Colonic mucosa (tissue), 4 donors: Measurements from ENCODE around the gene ICAM1. TPM values are rescaled to one million over a fixed set of nuclear protein-coding genes. Genes with fewer than 3 reads are reported as not detected.
A peak's percentile ranks its signal among the peaks of the same experiment; 100 is the strongest.

Experiments
- DNase-seq: peaks from one replicate; pipeline ENCODE4 v3.0.0-alpha.2; 2020
- H3K27ac ChIP-seq: fragments of 200-600 bp; one replicate; pipeline ENCODE4 v1.8.0; 2021
- H3K27me3 ChIP-seq: fragments of 200-600 bp; one replicate; pipeline ENCODE4 v1.8.0; 2021
- H3K36me3 ChIP-seq: fragments of 200-600 bp; one replicate; pipeline ENCODE4 v1.8.0; 2021
- H3K4me1 ChIP-seq: fragments of 200-600 bp; one replicate; pipeline ENCODE4 v1.8.0; 2021; ENCODE audit warnings: mild to moderate bottlenecking
- H3K4me3 ChIP-seq: fragments of 200-600 bp; one replicate; pipeline ENCODE4 v1.8.0; 2021
- H3K9ac ChIP-seq, 2 donors: one replicate each; pipeline ENCODE4 v1.7.0; 2013; ENCODE audit warnings: control low read depth in 2 of 2, low read depth in 2 of 2, low read length in 2 of 2
- H3K9me3 ChIP-seq: fragments of 200-600 bp; one replicate; pipeline ENCODE4 v1.8.0; 2021
- intact Hi-C: fragments of 100-400 bp; cut with DNase I; formaldehyde crosslinking; loops from one replicate; pipeline ENCODE4 v1.14.1; 2022
- total RNA-seq, 2 donors: library from RNA; stranded (reverse); fragmentation: NEBNext Ultra II Directional in 1 of 2; extraction: Animal tissue kit (Norgen Biotek cat#: 25700) in 1 of 2; gene quantifications; one replicate each; pipeline ENCODE4 v1.2.1, GENCODE V29; 2021
- TF ChIP-seq, protein P1 (sequence below): fragments of 200-600 bp; IDR thresholded peaks from one replicate; pipeline ENCODE4 v1.8.0; 2022; ENCODE audit warnings: antibody characterized with exemption, mild to moderate bottlenecking
- donor health status: healthy.
- donor health status: DM: no; HTN: no; CAD: no.
- donor health status: DM: no; HTN: no; CAD: no.

Gene ICAM1
- total RNA-seq, 2 donors from 2014 or later: 3.5 to 13.1 TPM

DNA sequence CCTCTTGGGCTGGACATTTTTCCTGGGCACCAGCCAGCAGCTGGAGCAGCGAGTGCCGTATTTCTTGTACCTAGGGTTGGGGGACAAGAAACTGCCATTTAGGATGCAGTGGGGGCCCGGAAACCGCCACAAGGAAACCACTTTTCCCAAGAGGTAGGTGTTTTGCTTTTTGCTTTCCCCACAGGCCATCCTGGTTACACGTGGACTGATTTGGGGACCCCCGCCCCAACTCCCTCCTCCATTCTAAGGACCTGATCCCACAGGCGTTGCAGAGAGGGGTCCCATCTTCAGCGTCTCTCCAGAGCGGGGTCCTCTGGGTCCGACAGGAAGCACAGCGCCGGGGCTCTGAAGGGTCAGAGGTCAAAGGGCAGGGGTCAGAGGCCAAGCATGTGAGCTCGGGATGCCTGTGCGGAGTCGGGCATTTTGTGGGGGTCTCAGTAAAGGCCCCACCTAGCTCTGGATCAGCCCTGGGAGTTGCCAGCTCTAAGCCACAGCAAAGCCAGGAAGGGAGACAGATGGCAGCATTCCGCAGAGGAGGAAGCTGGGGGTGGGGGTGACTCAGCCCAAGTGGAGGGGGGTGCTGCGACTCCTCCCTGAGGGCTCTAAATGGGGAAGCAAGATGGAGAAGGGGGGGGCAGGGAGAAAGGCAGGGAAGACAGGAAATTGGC lies 34.4 kb downstream of the ICAM1 start:
- intact Hi-C loops: no loop called here
- Histone ChIP-seq H3K4me1 (no peaks in the 10 kb centered on the region), H3K9me3 (no peaks in the 10 kb centered on the region), H3K36me3 (no peaks in the 10 kb centered on the region), H3K27me3 (no peaks in the 10 kb centered on the region), H3K27ac (no peak overlapping the region), H3K9ac (no peak overlapping the region), H3K4me3 (no peak overlapping the region)
- TF ChIP-seq, protein P1, sequence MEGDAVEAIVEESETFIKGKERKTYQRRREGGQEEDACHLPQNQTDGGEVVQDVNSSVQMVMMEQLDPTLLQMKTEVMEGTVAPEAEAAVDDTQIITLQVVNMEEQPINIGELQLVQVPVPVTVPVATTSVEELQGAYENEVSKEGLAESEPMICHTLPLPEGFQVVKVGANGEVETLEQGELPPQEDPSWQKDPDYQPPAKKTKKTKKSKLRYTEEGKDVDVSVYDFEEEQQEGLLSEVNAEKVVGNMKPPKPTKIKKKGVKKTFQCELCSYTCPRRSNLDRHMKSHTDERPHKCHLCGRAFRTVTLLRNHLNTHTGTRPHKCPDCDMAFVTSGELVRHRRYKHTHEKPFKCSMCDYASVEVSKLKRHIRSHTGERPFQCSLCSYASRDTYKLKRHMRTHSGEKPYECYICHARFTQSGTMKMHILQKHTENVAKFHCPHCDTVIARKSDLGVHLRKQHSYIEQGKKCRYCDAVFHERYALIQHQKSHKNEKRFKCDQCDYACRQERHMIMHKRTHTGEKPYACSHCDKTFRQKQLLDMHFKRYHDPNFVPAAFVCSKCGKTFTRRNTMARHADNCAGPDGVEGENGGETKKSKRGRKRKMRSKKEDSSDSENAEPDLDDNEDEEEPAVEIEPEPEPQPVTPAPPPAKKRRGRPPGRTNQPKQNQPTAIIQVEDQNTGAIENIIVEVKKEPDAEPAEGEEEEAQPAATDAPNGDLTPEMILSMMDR: no peak
- DNase-seq: no peak

DNA sequence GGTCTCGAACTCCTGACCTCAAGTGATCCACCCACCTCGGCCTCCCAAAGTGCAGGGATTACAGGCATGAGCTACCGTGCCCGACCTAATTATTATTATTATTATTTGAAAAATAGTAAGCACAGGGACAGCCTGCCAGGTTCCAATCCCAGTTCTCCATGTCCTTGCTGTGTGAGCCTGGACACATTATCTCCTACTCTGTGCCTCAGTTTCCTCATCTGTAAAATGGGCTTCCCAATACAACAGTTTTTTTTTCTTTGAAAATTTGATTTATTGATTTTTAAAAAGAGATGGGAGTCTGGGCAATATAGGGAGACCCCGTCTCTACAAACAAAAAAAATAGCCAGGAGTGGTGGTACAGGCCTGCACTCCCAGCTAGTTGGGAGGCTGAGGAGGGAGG lies 35.4 kb downstream of the ICAM1 start:
- H3K9ac ChIP-seq: no peak overlapping the region
- TF ChIP-seq, protein P1: no peak
- H3K4me3 ChIP-seq: no peak overlapping the region
- DNase-seq: no peak
- intact Hi-C loops: no loop called here
- H3K4me1 ChIP-seq: no peaks in the 10 kb centered on the region
- H3K27me3 ChIP-seq: no peaks in the 10 kb centered on the region
- H3K36me3 ChIP-seq: no peaks in the 10 kb centered on the region
- H3K9me3 ChIP-seq: no peaks in the 10 kb centered on the region
- H3K27ac ChIP-seq: no peak overlapping the region

DNA sequence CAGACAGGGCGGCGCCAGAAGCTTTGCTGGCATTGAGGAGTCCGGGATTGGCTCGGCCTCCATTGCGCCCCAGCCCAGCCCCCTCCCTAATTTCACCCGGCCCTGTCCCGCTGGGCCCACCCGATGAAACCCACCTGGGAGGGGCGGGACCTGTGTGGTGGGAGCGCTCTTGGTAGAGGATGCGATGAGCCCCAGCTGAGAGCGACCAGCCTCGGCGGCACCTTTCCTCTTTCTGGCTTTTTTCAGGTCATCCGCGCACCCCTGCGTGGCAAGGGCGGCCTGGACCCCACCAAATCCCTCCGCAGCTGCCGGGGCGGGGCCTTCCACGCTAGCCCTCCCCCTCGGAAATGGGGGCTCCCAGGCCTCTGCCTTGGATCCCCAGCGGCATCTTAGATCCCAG lies 38.5 kb downstream of the ICAM1 start, which contains the start of gene ZGLP1:
TSS of gene ZGLP1 (minus strand) at position 393 of the 400 bp plus-strand sequence.
- H3K27me3 ChIP-seq: no peaks in the 10 kb centered on the region
- H3K36me3 ChIP-seq: no peaks in the 10 kb centered on the region
- no peaks in the 10 kb centered on the region for H3K9me3 ChIP-seq
- no peak for DNase-seq
- TF ChIP-seq, protein P1: no peak
- H3K27ac ChIP-seq: no peak within 1 kb of the TSS
- no peak within 1 kb of the TSS for H3K9ac ChIP-seq
- no peak within 1 kb of the TSS for H3K4me3 ChIP-seq
- intact Hi-C loops: no loop called here
- H3K4me1 ChIP-seq: no peaks in the 10 kb centered on the region

DNA sequence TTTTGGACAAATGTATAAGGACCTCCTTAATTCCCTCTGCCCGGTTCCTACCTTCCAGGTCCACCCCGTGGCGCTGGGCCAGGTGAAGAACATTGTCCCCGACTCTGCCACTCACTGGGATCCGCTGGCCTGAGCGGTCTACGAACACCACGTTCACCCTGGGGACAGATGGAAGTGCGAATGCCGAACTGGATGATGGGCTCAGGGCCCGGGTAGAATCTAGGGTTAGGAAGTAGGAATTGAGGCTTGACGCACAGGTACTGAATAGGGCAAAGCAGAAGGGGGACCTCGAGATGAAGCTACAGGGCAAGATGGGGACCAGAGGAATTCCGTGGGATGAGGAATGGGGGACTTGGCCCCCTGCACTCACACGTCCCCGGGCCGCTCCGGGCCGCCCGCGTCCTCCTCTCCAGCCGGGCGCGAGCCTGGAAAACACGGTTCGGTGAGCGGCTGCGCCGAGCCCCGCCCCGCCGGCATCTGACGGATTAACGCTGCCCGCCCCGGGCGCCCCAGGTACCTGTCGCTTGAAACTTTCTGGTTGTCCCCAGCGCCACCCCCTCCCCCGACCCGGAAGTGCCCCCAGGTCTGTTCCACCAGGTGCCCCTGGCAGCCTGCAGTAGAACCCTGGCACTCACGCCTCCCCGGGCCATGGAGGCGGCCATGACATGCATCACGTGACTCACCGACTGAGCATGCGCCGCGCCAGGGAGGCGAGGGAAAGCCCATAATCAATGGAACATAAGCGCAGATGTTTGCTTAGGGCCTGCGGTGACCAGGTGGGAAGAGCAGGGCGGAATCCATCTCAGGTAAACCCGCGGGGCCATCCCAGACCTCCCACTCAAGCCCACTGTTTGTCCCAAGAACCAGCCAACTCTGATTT lies 44.7 kb downstream of the ICAM1 start, which contains the start of gene FDX2:
TSS of gene FDX2 (minus strand) at position 681 of the 880 bp plus-strand sequence. CDS start at position 662, 19 bp downstream.
- no peaks in the 10 kb centered on the region for H3K4me1 ChIP-seq
- no peaks in the 10 kb centered on the region for H3K27me3 ChIP-seq
- intact Hi-C loops: no loop called here
- TF ChIP-seq, protein P1: no peak
- H3K36me3 ChIP-seq: peaks cover 4% of the 10 kb centered on the region
- H3K4me3 ChIP-seq: peak within 1 kb of the TSS; percentile 66
- peak within 1 kb of the TSS; percentile 20 to 77 for H3K9ac ChIP-seq
- no peaks in the 10 kb centered on the region for H3K9me3 ChIP-seq
- peak; percentile 95 for DNase-seq
- no peak within 1 kb of the TSS for H3K27ac ChIP-seq

DNA sequence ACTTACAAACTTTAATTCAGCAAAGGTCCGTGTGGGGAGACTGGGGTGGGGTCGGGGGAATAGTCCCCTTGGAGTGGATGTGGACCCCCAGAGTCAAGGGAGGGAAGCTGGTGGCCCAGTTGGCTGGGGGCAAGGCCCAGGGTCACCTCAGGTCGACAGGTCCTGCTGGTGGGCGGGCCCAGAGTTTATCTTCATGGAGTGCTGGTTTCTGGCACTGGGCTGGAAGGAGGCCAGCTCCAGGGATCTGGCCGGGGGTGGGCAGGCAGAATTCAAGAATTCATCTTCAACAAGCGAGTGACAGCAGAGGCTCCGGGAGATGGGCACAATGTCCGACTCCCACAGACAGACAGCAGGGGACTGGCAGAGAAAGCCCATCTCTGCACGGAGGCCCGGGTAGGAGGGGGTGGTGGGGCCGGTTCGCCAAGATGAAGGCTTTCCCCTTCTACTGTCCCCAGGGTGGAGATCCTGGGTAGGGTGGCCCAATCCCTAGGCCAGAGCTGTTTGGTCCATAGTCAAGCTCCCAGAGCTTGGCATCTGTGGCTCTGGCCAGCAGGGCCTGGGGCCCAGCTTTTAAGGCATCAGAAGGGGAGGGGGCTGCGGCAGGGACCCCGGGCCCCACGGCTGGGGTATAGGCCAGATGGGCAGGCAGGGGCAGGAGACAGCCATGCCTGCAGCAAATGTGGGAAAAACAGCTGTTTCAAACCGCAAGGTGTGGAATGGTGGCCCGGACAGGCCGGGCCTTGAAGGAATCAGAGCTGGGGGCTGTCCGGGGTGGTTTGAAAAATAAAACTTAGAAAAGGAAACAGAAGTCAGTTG lies 45.5 kb downstream of the ICAM1 start:
- H3K36me3 ChIP-seq: peaks cover 4% of the 10 kb centered on the region
- peak overlapping the region; percentile 66 for H3K4me3 ChIP-seq
- no peaks in the 10 kb centered on the region for H3K27me3 ChIP-seq
- H3K9me3 ChIP-seq: no peaks in the 10 kb centered on the region
- H3K27ac ChIP-seq: no peak overlapping the region
- intact Hi-C loops: no loop called here
- peak; percentile 42 for DNase-seq
- H3K4me1 ChIP-seq: peaks cover 7% of the 10 kb centered on the region
- TF ChIP-seq, protein P1: no peak
- peak overlapping the region in 1 of 2 donors; percentile 77 for H3K9ac ChIP-seq
